Measurements from ENCODE around the gene FAXC.

FAXC gene

DNA sequence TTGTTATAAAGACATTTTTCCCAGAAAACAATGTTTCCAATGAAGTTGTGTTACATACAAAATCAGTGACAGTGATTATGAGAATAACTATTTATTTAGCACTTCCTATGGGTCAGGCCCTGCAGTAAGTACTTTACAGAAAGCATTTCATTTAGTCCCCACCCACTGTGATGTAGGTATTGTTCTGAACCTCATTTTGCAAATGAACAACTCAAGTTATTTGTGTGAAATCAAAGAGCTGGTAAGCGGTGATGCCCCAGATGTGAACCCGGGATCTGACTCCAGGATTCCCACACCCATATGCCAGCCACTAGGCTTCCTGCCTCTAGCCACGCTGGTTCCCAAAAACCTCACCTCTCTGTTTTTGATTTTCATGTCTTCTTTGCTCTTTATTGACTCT lies 30.9 kb downstream of the FAXC start:
- no peak for DNase-seq
- TF ChIP-seq GATA1 (IDR thresholded peaks at IDR 0.05; ENCODE audit: low read depth, low read length) (no peak), POLR2A (IDR thresholded peaks at IDR 0.05; ENCODE audit: low read length) (no peak)

DNA sequence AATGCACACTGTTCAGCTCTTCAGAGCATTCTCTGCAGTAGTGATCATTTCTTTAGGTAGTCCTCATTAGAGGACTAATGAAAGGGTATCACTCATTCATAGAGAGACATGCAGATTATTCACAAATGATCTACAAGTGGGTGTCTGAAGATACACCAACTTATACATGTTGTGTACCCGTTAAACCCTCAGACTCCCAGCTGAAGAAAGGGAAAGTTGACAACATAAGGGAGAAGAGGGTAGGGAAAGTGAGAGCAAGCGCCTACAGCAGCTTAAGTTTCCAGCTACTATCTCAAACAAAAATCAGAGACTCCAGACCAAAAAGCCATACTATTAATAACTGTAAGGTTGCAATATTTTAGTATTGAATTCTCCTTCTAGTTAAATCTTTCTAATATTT lies 37.1 kb downstream of the FAXC start:
- TF ChIP-seq POLR2A (IDR thresholded peaks at IDR 0.05; ENCODE audit: low read length) (no peak), GATA1 (IDR thresholded peaks at IDR 0.05; ENCODE audit: low read depth, low read length) (no peak)
- no peak for DNase-seq

DNA sequence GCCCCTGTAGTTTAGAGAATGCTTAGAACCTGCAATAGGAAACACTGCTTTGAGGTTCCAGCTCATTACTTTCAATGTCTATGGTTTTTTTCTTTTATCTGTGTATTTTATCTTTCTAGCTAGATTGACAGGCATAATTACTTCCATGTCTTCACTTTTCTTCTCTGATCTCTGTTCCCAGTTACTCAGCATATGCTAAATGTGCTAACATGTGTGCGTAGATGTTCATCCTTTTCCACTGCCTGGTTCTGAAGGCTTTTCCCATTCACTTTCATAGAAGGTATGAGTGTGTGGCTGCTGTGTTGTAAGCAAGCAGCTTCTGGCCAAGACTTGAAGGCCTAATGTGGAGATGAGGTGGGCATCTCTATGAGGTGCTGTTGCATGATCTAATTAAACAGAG lies 38.9 kb downstream of the FAXC start:
- no peak for DNase-seq
- TF ChIP-seq POLR2A (IDR thresholded peaks at IDR 0.05; ENCODE audit: low read length) (no peak), GATA1 (IDR thresholded peaks at IDR 0.05; ENCODE audit: low read depth, low read length) (no peak)

DNA sequence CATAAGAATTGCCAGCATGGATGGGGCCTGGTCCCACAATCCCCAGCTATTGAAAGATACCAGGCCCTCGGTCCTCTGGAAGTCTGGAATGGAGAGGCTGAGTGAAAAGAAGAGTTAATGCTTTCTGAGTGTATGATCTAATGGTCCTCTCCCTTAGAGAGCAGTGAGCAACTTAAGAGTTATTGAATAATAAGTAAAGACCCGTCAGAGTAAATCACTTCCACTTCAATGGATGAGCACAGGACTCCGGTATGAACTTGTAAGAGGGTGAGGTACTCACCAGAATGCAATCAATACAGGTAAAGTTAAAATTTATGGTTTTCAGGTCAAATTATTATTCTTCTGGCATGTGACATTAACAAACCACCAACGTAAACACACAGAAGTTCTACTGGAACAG lies 39.9 kb downstream of the FAXC start:
- no peak for TF ChIP-seq GATA1 (IDR thresholded peaks at IDR 0.05; ENCODE audit: low read depth, low read length)
- no peak for TF ChIP-seq POLR2A (IDR thresholded peaks at IDR 0.05; ENCODE audit: low read length)
- DNase-seq: no peak

DNA sequence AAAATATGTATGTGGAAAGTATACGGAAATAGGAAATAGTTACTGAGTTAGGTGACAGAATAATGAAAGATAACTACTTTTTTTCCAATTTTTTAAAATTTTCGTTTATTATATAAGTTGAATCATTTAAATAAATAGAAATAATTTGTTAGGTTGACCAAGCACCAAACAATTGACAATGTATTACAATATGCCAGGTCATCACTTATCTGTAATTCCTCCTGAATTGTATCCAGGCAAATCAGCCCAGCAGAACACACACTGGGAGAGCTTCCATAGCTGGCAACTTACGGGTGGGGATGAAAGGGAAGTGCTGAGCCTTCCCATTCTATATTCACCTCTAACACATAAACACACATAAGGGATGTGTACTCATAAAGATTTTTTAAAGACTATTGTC lies 40.7 kb downstream of the FAXC start:
- TF ChIP-seq POLR2A (IDR thresholded peaks at IDR 0.05; ENCODE audit: low read length) (no peak), GATA1 (IDR thresholded peaks at IDR 0.05; ENCODE audit: low read depth, low read length) (no peak)
- DNase-seq: no peak

DNA sequence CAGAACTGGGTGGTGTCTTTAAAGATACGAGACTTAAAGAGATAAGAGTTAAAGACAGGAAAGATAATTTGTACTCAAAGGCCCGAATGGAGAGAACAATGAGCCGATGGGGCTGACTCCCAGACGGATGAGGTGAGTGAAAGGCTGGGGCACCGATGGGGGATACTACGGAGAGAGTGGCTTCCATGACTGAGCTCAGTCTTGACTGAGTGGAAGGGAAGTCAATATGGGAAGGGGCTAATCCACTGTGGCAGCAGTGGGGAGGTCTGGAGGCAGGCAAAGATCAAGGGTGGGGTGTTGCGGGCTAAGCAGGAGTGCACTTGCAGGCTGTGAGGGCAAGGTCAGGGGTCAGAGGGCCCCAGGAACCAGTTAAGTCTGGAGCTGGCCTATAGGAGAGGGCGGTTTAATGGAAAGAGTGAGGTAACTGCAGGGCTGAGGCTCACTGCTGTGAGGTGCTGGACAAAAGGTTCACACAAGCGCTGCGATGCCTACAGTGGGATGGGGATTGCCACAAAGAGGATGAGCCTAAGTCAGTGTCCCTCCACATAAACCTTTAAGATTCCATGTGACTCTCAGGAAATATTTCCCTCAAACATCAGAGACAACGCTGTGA lies 42.1 kb downstream of the FAXC start:
- TF ChIP-seq POLR2A (IDR thresholded peaks at IDR 0.05; ENCODE audit: low read length): no peak
- TF ChIP-seq GATA1 (IDR thresholded peaks at IDR 0.05; ENCODE audit: low read depth, low read length): no peak
- DNase-seq: no peak

DNA sequence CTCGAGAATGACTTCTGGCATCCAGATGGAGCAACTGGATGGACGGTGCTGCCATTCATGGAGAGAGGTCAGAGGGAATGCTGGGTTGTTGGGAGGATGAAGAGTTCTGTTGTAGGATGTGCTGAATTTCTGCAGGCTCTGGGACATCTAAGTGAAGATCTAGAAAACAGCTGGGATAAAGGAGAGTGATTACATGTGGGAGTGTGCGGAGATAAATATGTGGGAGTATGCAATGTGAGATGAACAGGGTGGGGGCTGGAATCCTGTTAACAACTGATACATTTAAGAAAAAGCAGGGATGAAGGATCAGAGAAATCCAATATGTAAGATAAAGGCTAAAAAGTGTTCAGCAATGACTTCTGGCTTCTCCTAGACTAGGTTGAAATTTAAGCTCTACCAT lies 43.1 kb downstream of the FAXC start:
- no peak for DNase-seq
- TF ChIP-seq POLR2A (IDR thresholded peaks at IDR 0.05; ENCODE audit: low read length): no peak
- TF ChIP-seq GATA1 (IDR thresholded peaks at IDR 0.05; ENCODE audit: low read depth, low read length): no peak

DNA sequence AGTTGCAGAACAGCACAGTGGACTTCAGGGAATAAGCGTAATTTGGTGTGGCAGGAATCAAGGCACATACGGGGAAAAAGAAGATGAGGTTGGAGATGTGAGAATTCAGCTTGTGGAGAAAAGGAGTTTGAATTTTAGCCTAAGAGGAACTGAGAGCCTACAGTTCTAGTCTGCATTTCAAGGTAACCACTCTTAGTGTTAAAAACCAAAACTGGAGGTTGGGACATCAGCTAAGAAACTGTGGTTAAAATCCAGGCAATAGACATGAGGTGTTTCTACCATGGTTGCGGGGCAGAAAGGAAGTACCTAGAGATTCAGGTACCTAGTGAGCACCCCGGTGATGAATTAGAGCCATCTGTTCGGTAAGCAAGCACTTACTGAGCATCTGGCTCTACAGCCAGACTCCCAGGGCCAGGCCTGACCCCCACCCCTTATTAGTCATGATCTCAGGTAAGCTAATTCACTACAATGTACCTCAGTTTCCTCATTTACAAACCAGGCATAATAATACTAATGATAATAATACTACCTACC lies 44.4 kb downstream of the FAXC start:
- no peak for DNase-seq
- TF ChIP-seq GATA1 (IDR thresholded peaks at IDR 0.05; ENCODE audit: low read depth, low read length) (no peak), POLR2A (IDR thresholded peaks at IDR 0.05; ENCODE audit: low read length) (no peak)

DNA sequence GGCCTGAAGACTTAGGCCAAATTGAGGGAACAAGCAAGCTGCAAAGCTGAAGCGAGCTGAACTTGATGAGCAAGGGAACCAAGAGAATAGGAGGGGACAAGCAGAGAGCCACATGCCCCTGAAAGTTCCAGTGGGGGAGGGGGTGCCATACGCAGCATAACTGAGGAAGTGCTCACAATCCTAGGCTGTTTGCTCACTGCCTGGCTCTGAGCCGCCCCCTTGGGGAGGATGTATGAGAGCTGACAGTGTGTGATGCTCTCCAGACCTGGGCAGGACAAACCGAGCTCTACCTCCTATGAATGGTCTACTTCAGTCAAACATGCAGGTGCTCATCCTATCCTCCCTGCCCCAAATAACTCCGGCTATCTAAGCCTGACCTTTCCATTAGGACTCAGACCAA lies 52.1 kb downstream of the FAXC start:
- TF ChIP-seq POLR2A (IDR thresholded peaks at IDR 0.05; ENCODE audit: low read length): no peak
- no peak for TF ChIP-seq GATA1 (IDR thresholded peaks at IDR 0.05; ENCODE audit: low read depth, low read length)
- DNase-seq: no peak

DNA sequence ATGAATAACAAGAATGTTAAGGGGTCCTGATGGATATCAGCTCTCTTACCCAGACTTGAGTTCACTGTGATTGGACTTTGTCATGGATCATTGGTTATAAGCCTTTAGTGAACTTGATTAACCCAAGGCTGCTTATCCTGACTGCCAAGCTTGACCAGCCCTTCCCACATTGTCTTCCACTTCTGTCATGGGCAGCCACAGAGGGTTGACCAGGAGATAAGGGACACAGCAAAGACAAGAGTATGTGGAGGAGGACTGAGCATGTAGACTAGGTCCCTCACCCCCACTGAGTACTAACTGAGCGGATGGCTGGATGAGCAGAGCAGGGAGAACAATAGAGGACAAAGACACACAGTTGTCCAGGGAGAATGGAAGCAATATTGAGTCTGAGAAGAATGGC lies 52.5 kb downstream of the FAXC start:
- DNase-seq: no peak
- TF ChIP-seq GATA1 (IDR thresholded peaks at IDR 0.05; ENCODE audit: low read depth, low read length) (no peak), POLR2A (IDR thresholded peaks at IDR 0.05; ENCODE audit: low read length) (no peak)

DNA sequence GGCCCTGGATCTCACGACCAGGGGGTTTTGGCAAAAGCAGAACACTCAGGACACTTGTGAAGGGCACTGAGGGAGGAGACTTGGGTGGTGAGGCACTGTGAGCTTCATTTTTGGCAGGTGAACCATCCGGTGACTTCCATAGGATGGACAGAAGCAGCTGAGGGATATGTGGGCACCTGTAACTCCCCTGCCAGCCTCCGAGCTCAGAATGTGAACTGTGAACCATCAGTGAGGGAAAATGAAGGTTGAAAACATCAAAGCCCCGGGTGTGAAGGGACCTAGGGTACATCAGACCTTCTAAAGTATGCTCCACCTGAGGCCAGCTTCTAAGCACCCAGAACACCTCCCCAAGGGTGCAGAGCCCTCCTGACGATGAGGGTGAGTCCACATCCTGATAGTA lies 53.2 kb downstream of the FAXC start:
- TF ChIP-seq POLR2A (IDR thresholded peaks at IDR 0.05; ENCODE audit: low read length): no peak
- no peak for TF ChIP-seq GATA1 (IDR thresholded peaks at IDR 0.05; ENCODE audit: low read depth, low read length)

DNA sequence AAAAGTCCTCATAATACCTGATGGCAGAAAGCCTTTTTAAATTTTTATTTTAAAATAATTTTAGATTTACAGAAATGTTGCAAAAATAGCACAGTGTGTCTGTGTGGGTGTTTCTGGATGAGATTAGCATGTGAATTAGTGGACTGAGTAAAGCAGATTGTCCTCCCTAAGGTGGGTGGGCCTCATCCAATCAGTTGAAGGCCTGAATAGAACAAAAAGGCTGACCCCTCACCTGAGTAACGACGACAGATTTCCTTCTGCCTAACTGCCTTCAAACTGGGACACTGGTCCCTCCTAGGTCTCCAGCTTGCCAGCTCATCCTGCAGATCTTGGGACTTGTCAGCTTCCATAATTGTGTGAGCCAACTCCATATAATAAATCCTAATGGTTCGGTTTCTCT lies 54.2 kb downstream of the FAXC start:
- no peak for DNase-seq
- TF ChIP-seq POLR2A (IDR thresholded peaks at IDR 0.05; ENCODE audit: low read length) (no peak), GATA1 (IDR thresholded peaks at IDR 0.05; ENCODE audit: low read depth, low read length) (no peak)

More for the DNA sequence above, 53.2 kb downstream of the FAXC start:
- no peak for DNase-seq

DNA sequence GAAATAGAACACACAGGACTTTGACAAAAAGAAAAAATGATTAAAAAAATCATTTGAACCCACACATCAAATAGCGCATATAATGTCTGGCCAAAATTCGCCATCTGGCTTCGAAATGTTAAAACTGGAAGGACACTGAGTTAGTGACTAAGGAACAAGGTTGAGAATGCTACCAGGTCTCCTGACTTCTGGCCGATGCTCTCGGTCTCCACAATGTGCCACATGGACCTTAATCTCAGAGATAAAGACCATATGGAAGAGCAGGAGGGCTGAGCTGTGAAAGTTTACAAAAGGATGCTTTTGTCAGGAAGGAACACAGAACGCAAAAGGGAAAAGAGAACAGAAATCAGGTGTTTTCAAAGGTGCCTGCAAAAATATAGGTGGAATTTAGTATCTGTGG lies 54.7 kb downstream of the FAXC start:
- TF ChIP-seq POLR2A (IDR thresholded peaks at IDR 0.05; ENCODE audit: low read length): no peak
- TF ChIP-seq GATA1 (IDR thresholded peaks at IDR 0.05; ENCODE audit: low read depth, low read length): no peak
- DNase-seq: no peak

DNA sequence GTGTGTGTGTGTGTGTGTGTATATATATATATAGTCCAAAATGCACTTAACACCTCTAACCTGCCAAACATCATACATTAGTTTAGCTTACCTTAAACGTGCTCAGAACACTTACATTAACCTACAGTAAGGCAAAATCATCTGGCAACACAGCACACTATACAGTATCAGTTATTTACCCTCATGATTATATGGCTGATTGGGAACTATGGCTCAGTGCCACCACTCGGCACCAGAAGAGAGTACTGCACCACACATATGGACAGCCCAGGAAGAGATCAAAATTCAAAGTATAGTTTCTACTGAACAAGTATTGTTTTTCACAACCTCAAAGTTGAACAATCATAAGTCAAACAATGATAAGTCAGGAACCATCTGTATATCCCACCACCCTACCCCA lies 59.8 kb downstream of the FAXC start:
- TF ChIP-seq POLR2A (IDR thresholded peaks at IDR 0.05; ENCODE audit: low read length) (no peak), GATA1 (IDR thresholded peaks at IDR 0.05; ENCODE audit: low read depth, low read length) (no peak)
- DNase-seq: no peak

DNA sequence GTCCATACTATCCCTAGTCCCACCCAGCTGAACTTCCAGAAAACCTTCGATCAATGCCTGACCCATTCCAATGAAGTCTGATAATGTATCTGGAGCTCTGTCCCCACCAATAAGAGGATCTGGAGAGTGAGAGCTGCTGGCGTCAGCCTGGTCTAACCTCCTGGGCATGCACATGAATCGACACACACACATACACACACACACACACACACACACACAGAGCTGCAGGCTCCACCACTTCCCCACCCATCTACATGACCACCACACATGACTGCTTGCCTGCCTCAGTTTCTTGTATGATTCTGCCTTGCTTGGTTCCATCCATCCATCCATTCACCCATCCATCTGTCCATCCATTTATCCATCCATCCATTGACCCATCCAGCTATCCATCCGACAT lies 60.8 kb downstream of the FAXC start:
- DNase-seq: no peak
- TF ChIP-seq GATA1 (IDR thresholded peaks at IDR 0.05; ENCODE audit: low read depth, low read length): no peak
- no peak for TF ChIP-seq POLR2A (IDR thresholded peaks at IDR 0.05; ENCODE audit: low read length)

DNA sequence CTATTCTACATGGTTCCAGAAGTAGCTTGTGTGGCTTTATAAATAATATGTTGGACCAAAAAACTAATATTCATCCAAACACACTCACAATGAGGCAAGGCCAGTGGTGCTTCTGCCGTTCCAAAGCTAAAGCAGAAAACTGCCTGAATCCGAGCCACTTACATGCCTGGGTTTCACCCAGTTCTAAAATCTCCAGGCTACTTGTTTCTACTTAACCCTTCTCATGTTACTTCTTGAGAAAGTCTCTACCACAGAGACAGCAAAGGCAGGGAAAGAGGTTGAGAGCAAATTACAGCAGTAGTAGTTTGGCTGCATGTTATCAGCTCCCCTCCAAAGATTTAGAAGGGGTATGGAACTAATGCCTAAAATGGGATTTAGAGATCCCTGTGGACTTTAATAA lies 62.0 kb downstream of the FAXC start:
- no peak for DNase-seq
- no peak for TF ChIP-seq POLR2A (IDR thresholded peaks at IDR 0.05; ENCODE audit: low read length)
- TF ChIP-seq GATA1 (IDR thresholded peaks at IDR 0.05; ENCODE audit: low read depth, low read length): no peak
